HepG2 (cell line): Measurements from ENCODE around the gene SFMBT1. TPM values are rescaled to one million over a fixed set of nuclear protein-coding genes. Genes with fewer than 3 reads are reported as not detected.

Experiments
- ARHGAP35 ChIP-seq: sonication (generic); formaldehyde crosslinking; IDR thresholded peaks from 2 replicates; pipeline ENCODE4 v1.9.0; 2022; ENCODE audit warnings: mild to moderate bottlenecking, inconsistent platforms, moderate library complexity, missing genetic modification reagents, borderline replicate concordance
- HCFC1 ChIP-seq: fragments of 150-350 bp; IDR thresholded peaks from 2 replicates; pipeline ENCODE4 v1.6.1; 2014; ENCODE audit warnings: low read depth, low read length
- IRX3 ChIP-seq: sonication (generic); formaldehyde crosslinking; IDR thresholded peaks from 2 replicates; pipeline ENCODE4 v1.8.1; 2023; ENCODE audit warnings: mild to moderate bottlenecking, low read depth, missing genetic modification reagents, borderline replicate concordance
- KLF15 ChIP-seq: sonication (generic); formaldehyde crosslinking; IDR thresholded peaks from 2 replicates; pipeline ENCODE4 v1.8.1; 2023; ENCODE audit warnings: borderline replicate concordance, mild to moderate bottlenecking, inconsistent platforms, missing genetic modification reagents, mixed read lengths
- KLF9 ChIP-seq: IDR thresholded peaks from 2 replicates; pipeline ENCODE4 v1.6.1; 2016; ENCODE audit warnings: low read depth
- ZNF234 ChIP-seq: sonication (generic); formaldehyde crosslinking; conservative IDR thresholded peaks from 2 replicates; pipeline ENCODE4 v1.5.1; 2020; ENCODE audit warnings: mild to moderate bottlenecking, missing genetic modification reagents
- ZNF263 ChIP-seq: sonication (generic); formaldehyde crosslinking; IDR thresholded peaks from 2 replicates; pipeline ENCODE4 v1.4.0; 2020; ENCODE audit warnings: missing genetic modification reagents
- ZNF501 ChIP-seq: sonication (generic); formaldehyde crosslinking; IDR thresholded peaks from 2 replicates; pipeline ENCODE4 v1.5.1; 2020; ENCODE audit warnings: mild to moderate bottlenecking, moderate library complexity, missing genetic modification reagents
- ZNF557 ChIP-seq: sonication (generic); formaldehyde crosslinking; IDR thresholded peaks from 2 replicates; pipeline ENCODE4 v1.4.0; 2020; ENCODE audit warnings: missing genetic modification reagents
- polyA plus RNA-seq, 8 experiments: library from polyadenylated mRNA; depleted of rRNA in 3 of 8; stranded (reverse) in 7 of 8; unstranded in 1 of 8; fragments of >200 nt; fragmentation: Illumina TruSeq in 4 of 8; extraction: Trizol in 4 of 8; gene quantifications; 2 replicates each; pipeline versions ENCODE4 v1.2.1 to v1.2.3, GENCODE V29; 2011 to 2016; ENCODE audit warnings: low read depth in 4 of 8, missing spikeins in 1 of 8, mixed read lengths in 1 of 8; ENCODE audit not compliant: insufficient read depth in 1 of 8
- total RNA-seq, 5 experiments: library from RNA; depleted of rRNA; stranded (reverse); fragments of >200 nt; fragmentation: Illumina TruSeq; extraction: Trizol; gene quantifications; 2 replicates each; pipeline ENCODE4 v1.2.3, GENCODE V29; 2016; ENCODE audit warnings: low read depth in 1 of 5
- TF ChIP-seq, protein P1 (sequence below): sonication (generic); formaldehyde crosslinking; conservative IDR thresholded peaks from 2 replicates; pipeline ENCODE4 v1.8.0; 2022; ENCODE audit warnings: missing genetic modification reagents
- TF ChIP-seq, protein P2 (sequence below): sonication (generic); formaldehyde crosslinking; IDR thresholded peaks from 2 replicates; pipeline ENCODE4 v1.9.0; 2021; ENCODE audit warnings: missing genetic modification reagents, mild to moderate bottlenecking, borderline replicate concordance
- TF ChIP-seq, protein P3 (sequence below): sonication (generic); formaldehyde crosslinking; IDR thresholded peaks from 2 replicates; pipeline ENCODE4 v1.8.0; 2022; ENCODE audit warnings: missing genetic modification reagents, mild to moderate bottlenecking, inconsistent platforms, borderline replicate concordance
- TF ChIP-seq, protein P4 (sequence below): sonication (generic); formaldehyde crosslinking; IDR thresholded peaks from 2 replicates; pipeline ENCODE4 v1.5.0; 2020; ENCODE audit warnings: mild to moderate bottlenecking, missing genetic modification reagents, borderline replicate concordance

Gene SFMBT1
- total and polyA plus RNA-seq, 2 of the 13 experiments (the other 11 are each of a cell fraction or from before 2014, with no cell fraction given): 3.8 to 12.8 TPM

DNA sequence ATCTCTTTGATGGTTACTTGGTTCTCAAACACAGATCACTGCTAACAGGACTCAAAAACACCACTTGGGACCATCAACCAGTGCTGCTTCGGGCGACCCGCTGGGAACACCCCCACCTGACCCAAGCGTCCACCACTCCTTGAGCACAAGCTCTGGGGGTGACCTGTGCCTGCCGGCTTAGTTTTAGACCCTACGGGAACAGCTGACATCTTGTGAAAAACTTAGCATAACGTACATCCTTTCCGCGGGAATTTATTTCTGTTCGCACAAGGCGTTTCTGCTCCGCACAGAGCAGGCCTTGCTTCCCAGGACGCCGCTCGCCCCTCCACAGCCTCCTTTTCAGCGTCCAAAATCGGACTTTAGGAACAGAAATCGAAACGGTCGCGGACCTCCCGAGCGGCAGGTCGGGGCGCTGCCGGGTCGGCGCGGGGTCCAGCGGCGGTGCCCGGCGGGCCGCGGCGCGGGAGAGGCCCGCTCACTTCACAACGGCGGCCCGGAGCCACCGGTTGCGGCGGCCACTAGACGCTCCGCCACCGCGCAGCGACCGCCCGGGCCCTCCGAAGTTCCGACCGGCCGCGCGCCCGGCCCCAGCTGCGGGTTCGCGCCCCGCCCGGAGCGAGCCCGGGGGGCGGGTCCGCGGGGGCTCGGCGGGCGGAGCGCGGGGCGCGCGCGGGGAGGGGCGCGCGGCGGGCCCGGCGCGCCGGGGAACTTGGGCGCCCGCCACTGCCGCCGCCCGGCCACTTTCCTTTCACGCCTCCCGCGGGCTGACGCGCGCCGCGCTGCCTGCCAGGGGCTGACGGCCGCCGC, 959 bp downstream of the SFMBT1 start (continued):
- TF ChIP-seq, protein P1, sequence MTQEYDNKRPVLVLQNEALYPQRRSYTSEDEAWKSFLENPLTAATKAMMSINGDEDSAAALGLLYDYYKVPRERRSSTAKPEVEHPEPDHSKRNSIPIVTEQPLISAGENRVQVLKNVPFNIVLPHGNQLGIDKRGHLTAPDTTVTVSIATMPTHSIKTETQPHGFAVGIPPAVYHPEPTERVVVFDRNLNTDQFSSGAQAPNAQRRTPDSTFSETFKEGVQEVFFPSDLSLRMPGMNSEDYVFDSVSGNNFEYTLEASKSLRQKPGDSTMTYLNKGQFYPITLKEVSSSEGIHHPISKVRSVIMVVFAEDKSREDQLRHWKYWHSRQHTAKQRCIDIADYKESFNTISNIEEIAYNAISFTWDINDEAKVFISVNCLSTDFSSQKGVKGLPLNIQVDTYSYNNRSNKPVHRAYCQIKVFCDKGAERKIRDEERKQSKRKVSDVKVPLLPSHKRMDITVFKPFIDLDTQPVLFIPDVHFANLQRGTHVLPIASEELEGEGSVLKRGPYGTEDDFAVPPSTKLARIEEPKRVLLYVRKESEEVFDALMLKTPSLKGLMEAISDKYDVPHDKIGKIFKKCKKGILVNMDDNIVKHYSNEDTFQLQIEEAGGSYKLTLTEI (CRISPR knock-in tag): no peak
- TF ChIP-seq KLF15 (CRISPR knock-in tag): no peak
- TF ChIP-seq ARHGAP35 (CRISPR knock-in tag): no peak
- TF ChIP-seq ZNF501: no peak
- no peak for TF ChIP-seq ZNF263 (CRISPR knock-in tag)
- TF ChIP-seq, protein P2, sequence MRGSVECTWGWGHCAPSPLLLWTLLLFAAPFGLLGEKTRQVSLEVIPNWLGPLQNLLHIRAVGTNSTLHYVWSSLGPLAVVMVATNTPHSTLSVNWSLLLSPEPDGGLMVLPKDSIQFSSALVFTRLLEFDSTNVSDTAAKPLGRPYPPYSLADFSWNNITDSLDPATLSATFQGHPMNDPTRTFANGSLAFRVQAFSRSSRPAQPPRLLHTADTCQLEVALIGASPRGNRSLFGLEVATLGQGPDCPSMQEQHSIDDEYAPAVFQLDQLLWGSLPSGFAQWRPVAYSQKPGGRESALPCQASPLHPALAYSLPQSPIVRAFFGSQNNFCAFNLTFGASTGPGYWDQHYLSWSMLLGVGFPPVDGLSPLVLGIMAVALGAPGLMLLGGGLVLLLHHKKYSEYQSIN (CRISPR knock-in tag): no peak
- no peak for TF ChIP-seq ZNF234 (CRISPR knock-in tag)
- no peak for TF ChIP-seq IRX3 (CRISPR knock-in tag)
- no peak for TF ChIP-seq ZNF557 (CRISPR knock-in tag)
- TF ChIP-seq, protein P3, sequence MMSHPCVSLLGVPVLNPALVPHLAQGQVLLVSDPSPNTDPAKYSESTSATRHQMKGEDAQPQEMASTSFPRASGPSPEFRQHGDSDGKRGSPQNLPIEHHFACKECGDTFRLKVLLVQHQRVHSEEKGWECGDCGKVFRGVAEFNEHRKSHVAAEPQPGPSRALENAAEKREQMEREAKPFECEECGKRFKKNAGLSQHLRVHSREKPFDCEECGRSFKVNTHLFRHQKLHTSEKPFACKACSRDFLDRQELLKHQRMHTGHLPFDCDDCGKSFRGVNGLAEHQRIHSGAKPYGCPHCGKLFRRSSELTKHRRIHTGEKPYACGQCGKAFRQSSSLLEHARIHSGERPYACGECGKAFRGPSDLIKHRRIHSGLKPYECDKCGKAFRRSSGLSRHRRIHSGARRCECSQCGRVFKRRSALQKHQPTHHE: no peak
- TF ChIP-seq, protein P4, sequence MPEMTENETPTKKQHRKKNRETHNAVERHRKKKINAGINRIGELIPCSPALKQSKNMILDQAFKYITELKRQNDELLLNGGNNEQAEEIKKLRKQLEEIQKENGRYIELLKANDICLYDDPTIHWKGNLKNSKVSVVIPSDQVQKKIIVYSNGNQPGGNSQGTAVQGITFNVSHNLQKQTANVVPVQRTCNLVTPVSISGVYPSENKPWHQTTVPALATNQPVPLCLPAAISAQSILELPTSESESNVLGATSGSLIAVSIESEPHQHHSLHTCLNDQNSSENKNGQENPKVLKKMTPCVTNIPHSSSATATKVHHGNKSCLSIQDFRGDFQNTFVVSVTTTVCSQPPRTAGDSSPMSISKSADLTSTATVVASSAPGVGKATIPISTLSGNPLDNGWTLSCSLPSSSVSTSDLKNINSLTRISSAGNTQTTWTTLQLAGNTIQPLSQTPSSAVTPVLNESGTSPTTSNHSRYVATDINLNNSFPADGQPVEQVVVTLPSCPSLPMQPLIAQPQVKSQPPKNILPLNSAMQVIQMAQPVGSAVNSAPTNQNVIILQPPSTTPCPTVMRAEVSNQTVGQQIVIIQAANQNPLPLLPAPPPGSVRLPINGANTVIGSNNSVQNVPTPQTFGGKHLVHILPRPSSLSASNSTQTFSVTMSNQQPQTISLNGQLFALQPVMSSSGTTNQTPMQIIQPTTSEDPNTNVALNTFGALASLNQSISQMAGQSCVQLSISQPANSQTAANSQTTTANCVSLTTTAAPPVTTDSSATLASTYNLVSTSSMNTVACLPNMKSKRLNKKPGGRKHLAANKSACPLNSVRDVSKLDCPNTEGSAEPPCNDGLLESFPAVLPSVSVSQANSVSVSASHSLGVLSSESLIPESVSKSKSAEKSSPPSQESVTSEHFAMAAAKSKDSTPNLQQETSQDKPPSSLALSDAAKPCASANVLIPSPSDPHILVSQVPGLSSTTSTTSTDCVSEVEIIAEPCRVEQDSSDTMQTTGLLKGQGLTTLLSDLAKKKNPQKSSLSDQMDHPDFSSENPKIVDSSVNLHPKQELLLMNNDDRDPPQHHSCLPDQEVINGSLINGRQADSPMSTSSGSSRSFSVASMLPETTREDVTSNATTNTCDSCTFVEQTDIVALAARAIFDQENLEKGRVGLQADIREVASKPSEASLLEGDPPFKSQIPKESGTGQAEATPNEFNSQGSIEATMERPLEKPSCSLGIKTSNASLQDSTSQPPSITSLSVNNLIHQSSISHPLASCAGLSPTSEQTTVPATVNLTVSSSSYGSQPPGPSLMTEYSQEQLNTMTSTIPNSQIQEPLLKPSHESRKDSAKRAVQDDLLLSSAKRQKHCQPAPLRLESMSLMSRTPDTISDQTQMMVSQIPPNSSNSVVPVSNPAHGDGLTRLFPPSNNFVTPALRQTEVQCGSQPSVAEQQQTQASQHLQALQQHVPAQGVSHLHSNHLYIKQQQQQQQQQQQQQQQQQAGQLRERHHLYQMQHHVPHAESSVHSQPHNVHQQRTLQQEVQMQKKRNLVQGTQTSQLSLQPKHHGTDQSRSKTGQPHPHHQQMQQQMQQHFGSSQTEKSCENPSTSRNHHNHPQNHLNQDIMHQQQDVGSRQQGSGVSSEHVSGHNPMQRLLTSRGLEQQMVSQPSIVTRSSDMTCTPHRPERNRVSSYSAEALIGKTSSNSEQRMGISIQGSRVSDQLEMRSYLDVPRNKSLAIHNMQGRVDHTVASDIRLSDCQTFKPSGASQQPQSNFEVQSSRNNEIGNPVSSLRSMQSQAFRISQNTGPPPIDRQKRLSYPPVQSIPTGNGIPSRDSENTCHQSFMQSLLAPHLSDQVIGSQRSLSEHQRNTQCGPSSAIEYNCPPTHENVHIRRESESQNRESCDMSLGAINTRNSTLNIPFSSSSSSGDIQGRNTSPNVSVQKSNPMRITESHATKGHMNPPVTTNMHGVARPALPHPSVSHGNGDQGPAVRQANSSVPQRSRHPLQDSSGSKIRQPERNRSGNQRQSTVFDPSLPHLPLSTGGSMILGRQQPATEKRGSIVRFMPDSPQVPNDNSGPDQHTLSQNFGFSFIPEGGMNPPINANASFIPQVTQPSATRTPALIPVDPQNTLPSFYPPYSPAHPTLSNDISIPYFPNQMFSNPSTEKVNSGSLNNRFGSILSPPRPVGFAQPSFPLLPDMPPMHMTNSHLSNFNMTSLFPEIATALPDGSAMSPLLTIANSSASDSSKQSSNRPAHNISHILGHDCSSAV (CRISPR knock-in tag): no peak
- TF ChIP-seq HCFC1: no peak
- TF ChIP-seq KLF9 (CRISPR knock-in tag): no peak
